DOHH2 (cell line): ENCODE measurements around the gene CAPS.

Source experiments
- CTCF ChIP-seq: fragments of 200-600 bp; sonication (generic); IDR thresholded peaks from one replicate; pipeline ENCODE4 v1.5.1; 2014; ENCODE audit warnings: antibody characterized with exemption, mild to moderate bottlenecking, low read depth, low read length; ENCODE audit not compliant: poor library complexity, severe bottlenecking
- EZH2phosphoT487 ChIP-seq: fragments of 200-600 bp; sonication (generic); IDR thresholded peaks from 2 replicates; pipeline ENCODE4 v1.6.1; 2017; ENCODE audit warnings: borderline replicate concordance, mild to moderate bottlenecking, antibody characterized with exemption, low read length, moderate library complexity, mixed read lengths

DNA sequence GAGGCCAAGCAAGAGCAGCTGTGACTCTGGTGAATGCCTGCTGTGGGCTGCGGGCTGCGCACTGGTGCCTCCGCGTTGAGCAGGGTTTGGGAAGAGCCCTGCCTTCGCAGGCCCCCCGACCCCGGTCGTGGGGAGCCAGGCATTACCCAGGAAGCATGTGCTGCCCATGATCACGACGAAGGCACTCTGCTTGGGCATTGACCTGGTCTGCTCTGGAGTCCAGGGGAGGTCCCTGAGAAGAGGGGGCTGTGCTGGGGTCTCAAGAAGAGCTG is 44.7 kb downstream of the CAPS start:
- TF ChIP-seq EZH2phosphoT487, result no peak
- TF ChIP-seq CTCF, result no peak
